SK-N-MC (cell line): Measurements from ENCODE around the gene TMEM154.

Source experiments
- DNase-seq: peaks from one replicate; pipeline ENCODE4 v3.0.0-alpha.2; 2011; ENCODE audit warnings: low read depth, low spot score
- H3K27ac ChIP-seq: fragments of 200-600 bp; sonication (generic); 2 replicates; pipeline ENCODE4 v1.5.1; 2016; ENCODE audit warnings: mixed run types
- H3K36me3 ChIP-seq: fragments of 200-600 bp; sonication (generic); 2 replicates; pipeline ENCODE4 v1.6.1; 2017; ENCODE audit warnings: antibody characterized with exemption, low read length, mixed read lengths; ENCODE audit not compliant: insufficient read depth
- H3K4me3 ChIP-seq: fragments of 200-600 bp; sonication (generic); 2 replicates; pipeline ENCODE4 v1.5.1; 2016
- H3K9ac ChIP-seq: fragments of 200-600 bp; sonication (generic); 2 replicates; pipeline ENCODE4 v1.8.0; 2017; ENCODE audit warnings: mixed run types, mixed read lengths; ENCODE audit not compliant: insufficient read length
- H3K9me3 ChIP-seq: fragments of 200-600 bp; sonication (generic); 2 replicates; pipeline ENCODE4 v1.6.1; 2017; ENCODE audit warnings: low read depth, mild to moderate bottlenecking, antibody characterized with exemption, low read length, moderate library complexity, mixed read lengths
- EZH2 ChIP-seq: fragments of 200-600 bp; sonication (generic); IDR thresholded peaks from one replicate; pipeline ENCODE4 v1.6.1; 2017; ENCODE audit warnings: antibody characterized with exemption
- FOXP2 ChIP-seq: optimal IDR thresholded peaks from 2 replicates; pipeline ENCODE3; 2011; ENCODE audit warnings: mild to moderate bottlenecking, moderate library complexity; ENCODE audit not compliant: insufficient read depth; ENCODE audit errors: extremely low read length, control extremely low read depth
- POLR2AphosphoS5 ChIP-seq: IDR thresholded peaks from 2 replicates; pipeline ENCODE4 v1.6.1; 2012; ENCODE audit warnings: mild to moderate bottlenecking, low read depth, low read length, borderline replicate concordance

TMEM154 gene

GRCh38 chr4:152677117-152677516 lies 2.7 kb downstream of the TMEM154 start:
- TF ChIP-seq POLR2AphosphoS5 = no peak
- no peak for TF ChIP-seq FOXP2
- no peak for TF ChIP-seq EZH2
- Histone ChIP-seq H3K36me3 (no peaks in the 10 kb centered on the region), H3K9me3 (no peaks in the 10 kb centered on the region), H3K4me3 (no peak overlapping the region), H3K9ac (no peak overlapping the region), H3K27ac (no peak overlapping the region)
- no peak for DNase-seq

- no peaks in the 10 kb centered on the region for H3K9me3 ChIP-seq
- H3K27ac ChIP-seq = no peak overlapping the region
- no peak for DNase-seq
- H3K4me3 ChIP-seq = no peak overlapping the region
- H3K36me3 ChIP-seq = no peaks in the 10 kb centered on the region
- H3K9ac ChIP-seq = no peak overlapping the region
- no peak for TF ChIP-seq EZH2
- no peak for TF ChIP-seq POLR2AphosphoS5
- TF ChIP-seq FOXP2 = no peak
Observed at GRCh38 chr4:152676052-152676854, 3.5 kb downstream of the TMEM154 start.

- H3K9ac ChIP-seq = no peak overlapping the region
- TF ChIP-seq EZH2 = no peak
- no peak for TF ChIP-seq POLR2AphosphoS5
- no peak for TF ChIP-seq FOXP2
- H3K36me3 ChIP-seq = no peaks in the 10 kb centered on the region
- H3K9me3 ChIP-seq = no peaks in the 10 kb centered on the region
- no peak for DNase-seq
- no peak overlapping the region for H3K27ac ChIP-seq
- H3K4me3 ChIP-seq = no peak overlapping the region
Observed at GRCh38 chr4:152674359-152674758, 5.4 kb downstream of the TMEM154 start.

- H3K27ac ChIP-seq = no peak overlapping the region
- H3K9ac ChIP-seq = no peak overlapping the region
- no peaks in the 10 kb centered on the region for H3K36me3 ChIP-seq
- H3K9me3 ChIP-seq = no peaks in the 10 kb centered on the region
- DNase-seq = no peak
- H3K4me3 ChIP-seq = no peak overlapping the region
- no peak for TF ChIP-seq FOXP2
- no peak for TF ChIP-seq EZH2
- TF ChIP-seq POLR2AphosphoS5 = no peak
Observed at GRCh38 chr4:152673489-152673888, 6.3 kb downstream of the TMEM154 start.

DNA sequence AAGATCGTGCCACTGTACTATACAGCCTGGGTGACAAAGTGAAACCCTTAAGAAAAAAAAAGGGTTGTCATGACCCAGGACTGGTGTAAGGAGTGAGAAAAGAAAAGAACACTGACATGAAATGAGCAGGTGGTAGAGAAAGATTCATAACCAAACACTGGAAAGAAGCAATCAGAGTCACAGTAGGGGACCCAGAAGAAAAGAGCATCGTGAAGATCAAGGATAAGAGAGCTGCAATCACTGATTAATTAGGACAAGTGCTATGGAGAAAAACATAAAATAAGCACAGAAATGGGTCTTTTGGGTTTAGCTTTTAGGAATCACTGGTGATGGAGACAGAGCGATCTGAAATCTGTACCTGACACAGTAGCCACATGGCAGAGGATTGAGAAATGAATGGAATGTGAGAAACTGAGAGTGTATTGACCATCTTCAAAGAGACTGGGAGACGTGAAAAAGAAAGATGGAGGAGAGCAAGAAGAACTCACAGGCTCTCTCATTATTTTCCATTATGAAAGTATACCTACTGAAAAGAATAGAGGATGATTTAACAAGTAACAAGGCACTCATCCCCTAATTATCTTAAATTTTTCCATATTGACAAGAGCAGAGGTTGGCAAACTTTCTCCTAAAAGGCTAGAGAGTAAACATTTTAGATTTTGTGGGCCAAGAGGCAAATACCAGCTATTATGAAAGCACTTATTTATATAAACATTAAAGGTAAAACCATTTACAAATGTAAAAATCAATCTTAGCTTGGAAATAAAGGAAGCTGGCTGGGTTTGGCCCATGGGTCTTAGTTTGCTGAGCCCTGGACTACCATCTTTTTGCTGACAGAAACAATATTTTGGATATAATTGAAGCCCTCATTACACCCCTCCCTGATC lies 7.3 kb downstream of the TMEM154 start:
- H3K9ac ChIP-seq = no peak overlapping the region
- H3K9me3 ChIP-seq = no peaks in the 10 kb centered on the region
- no peak for DNase-seq
- no peak overlapping the region for H3K4me3 ChIP-seq
- H3K27ac ChIP-seq = no peak overlapping the region
- no peaks in the 10 kb centered on the region for H3K36me3 ChIP-seq
- TF ChIP-seq POLR2AphosphoS5 (no peak), EZH2 (no peak), FOXP2 (no peak)

GRCh38 chr4:152668338-152668964 lies 11.3 kb downstream of the TMEM154 start:
- Histone ChIP-seq H3K27ac (no peak overlapping the region), H3K36me3 (no peaks in the 10 kb centered on the region), H3K4me3 (no peak overlapping the region), H3K9me3 (no peaks in the 10 kb centered on the region), H3K9ac (no peak overlapping the region)
- no peak for TF ChIP-seq POLR2AphosphoS5
- no peak for TF ChIP-seq EZH2
- no peak for TF ChIP-seq FOXP2
- no peak for DNase-seq

- H3K4me3 ChIP-seq = no peak overlapping the region
- H3K36me3 ChIP-seq = no peaks in the 10 kb centered on the region
- no peak overlapping the region for H3K9ac ChIP-seq
- H3K27ac ChIP-seq = no peak overlapping the region
- no peak for TF ChIP-seq EZH2
- no peak for TF ChIP-seq FOXP2
- TF ChIP-seq POLR2AphosphoS5 = no peak
- no peaks in the 10 kb centered on the region for H3K9me3 ChIP-seq
- DNase-seq = no peak
Observed at GRCh38 chr4:152667781-152668180, 12.0 kb downstream of the TMEM154 start.

GRCh38 chr4:152666946-152667345 lies 12.9 kb downstream of the TMEM154 start:
- Histone ChIP-seq H3K36me3 (no peaks in the 10 kb centered on the region), H3K27ac (no peak overlapping the region), H3K4me3 (no peak overlapping the region), H3K9ac (no peak overlapping the region), H3K9me3 (no peaks in the 10 kb centered on the region)
- TF ChIP-seq POLR2AphosphoS5 = no peak
- TF ChIP-seq EZH2 = no peak
- TF ChIP-seq FOXP2 = no peak
- no peak for DNase-seq
